H1 (cell line): ENCODE data around the gene CCDC110. TPM values are rescaled to one million over a fixed set of nuclear protein-coding genes. Genes with fewer than 3 reads are reported as not detected.

Experiments
- CTCF ChIA-PET: fragments of 300-600 bp; sonication (Branson Sonifier 250); formaldehyde crosslinking; loops from one replicate; lab custom pipeline; 2021; ENCODE audit not compliant: partially characterized antibody; lab: Charles Lee
- POLR2A ChIA-PET: fragments of 300-600 bp; sonication (Branson Sonifier 250); formaldehyde crosslinking; loops from one replicate; lab custom pipeline; 2021; ENCODE audit warnings: inconsistent platforms; ENCODE audit not compliant: partially characterized antibody; lab: Charles Lee
- DNase-seq, 2 experiments: peaks; one replicate each; pipeline versions ENCODE4 v3.0.0 to v3.0.0-alpha.2; 2010 to 2022; ENCODE audit warnings: low spot score in 2 of 2, low read depth in 1 of 2, mixed read lengths in 1 of 2
- FAIRE-seq: peaks from 2 replicates; lab custom pipeline; 2011; peaks lifted over from hg19 to GRCh38; lab: Jason Lieb, UNC
- H2AFZ ChIP-seq: 2 replicates; pipeline ENCODE4 v1.8.1; 2012; ENCODE audit warnings: low read length, inconsistent platforms
- H2AK5ac ChIP-seq: 2 replicates; pipeline ENCODE4 v1.6.1; 2013; ENCODE audit warnings: low read depth, low read length
- H2BK120ac ChIP-seq: replicated peaks from 2 replicates; pipeline ENCODE3; 2013; ENCODE audit warnings: low read depth, low read length, inconsistent platforms
- H2BK12ac ChIP-seq: 2 replicates; pipeline ENCODE4 v1.6.1; 2013; ENCODE audit warnings: low read depth, low read length
- H2BK15ac ChIP-seq: 2 replicates; pipeline ENCODE4 v1.6.1; 2013; ENCODE audit warnings: low read length
- H2BK20ac ChIP-seq: 2 replicates; pipeline ENCODE4 v1.6.1; 2013; ENCODE audit warnings: low read length
- H2BK5ac ChIP-seq: 2 replicates; pipeline ENCODE4 v1.6.1; 2013; ENCODE audit warnings: low read depth, low read length
- H3K14ac ChIP-seq: 2 replicates; pipeline ENCODE4 v1.6.1; 2013; ENCODE audit warnings: inconsistent platforms; ENCODE audit not compliant: insufficient read length
- H3K18ac ChIP-seq: 2 replicates; pipeline ENCODE4 v1.6.1; 2013; ENCODE audit warnings: low read length; ENCODE audit errors: extremely low read depth
- H3K23ac ChIP-seq: 2 replicates; pipeline ENCODE4 v1.6.1; 2013; ENCODE audit warnings: inconsistent platforms; ENCODE audit not compliant: insufficient read length
- H3K23me2 ChIP-seq: 2 replicates; pipeline ENCODE4 v1.6.1; 2013; ENCODE audit warnings: low read depth, low read length
- H3K27ac ChIP-seq: 2 replicates; pipeline ENCODE4 v1.6.1; 2011; ENCODE audit warnings: low read depth, low read length, inconsistent platforms
- H3K27me3 ChIP-seq, 4 experiments: replicated peaks in 1 of 4; 1 replicate in 1 of 4; 2 replicates in 3 of 4; pipeline versions ENCODE4 v1.6.1 to v1.8.1; 2011 to 2013; ENCODE audit warnings: low read length in 3 of 4, mild to moderate bottlenecking in 3 of 4, inconsistent platforms in 2 of 4, mixed read lengths in 2 of 4, moderate library complexity in 1 of 4; ENCODE audit not compliant: control insufficient read depth in 3 of 4, insufficient read depth in 3 of 4; ENCODE audit errors: extremely low read depth in 1 of 4
- H3K36me3 ChIP-seq, 4 experiments: 2 replicates each; pipeline versions ENCODE4 v1.6.1 to v1.8.1; 2011 to 2013; ENCODE audit warnings: mild to moderate bottlenecking in 4 of 4, low read length in 3 of 4, moderate library complexity in 2 of 4, control low read depth in 1 of 4, inconsistent platforms in 1 of 4; ENCODE audit not compliant: insufficient read depth in 4 of 4, control insufficient read depth in 2 of 4
- H3K4ac ChIP-seq: replicated peaks from 2 replicates; pipeline ENCODE3; 2013; ENCODE audit warnings: low read length, low read depth, mixed read lengths, inconsistent platforms; ENCODE audit not compliant: insufficient read length
- H3K4me1 ChIP-seq, 4 experiments: replicated peaks in 1 of 4; 1 replicate in 1 of 4; 2 replicates in 3 of 4; pipeline versions ENCODE4 v1.6.1 to v1.8.1; 2011 to 2013; ENCODE audit warnings: low read length in 3 of 4, inconsistent platforms in 2 of 4, mixed read lengths in 1 of 4; ENCODE audit not compliant: insufficient read depth in 4 of 4, control insufficient read depth in 3 of 4
- H3K4me2 ChIP-seq, 2 experiments: 2 replicates each; pipeline versions ENCODE4 v1.6.1 to v1.8.1; 2011 to 2013; ENCODE audit warnings: low read depth in 2 of 2, low read length in 2 of 2, control low read depth in 1 of 2, inconsistent platforms in 1 of 2, mild to moderate bottlenecking in 1 of 2; ENCODE audit not compliant: insufficient read depth in 1 of 2
- H3K4me3 ChIP-seq, 4 experiments: fragments of 200-600, 300-600 bp in 1 of 4; sonication (generic), shearing (Covaris generic), sonication (Bioruptor Twin) in 1 of 4; 2 replicates each; pipeline versions ENCODE4 v1.5.1 to v1.8.1; 2011 to 2016; ENCODE audit warnings: low read length in 4 of 4, low read depth in 3 of 4, control low read depth in 2 of 4, inconsistent platforms in 2 of 4, mild to moderate bottlenecking in 2 of 4, mixed read lengths in 1 of 4, moderate library complexity in 1 of 4; ENCODE audit not compliant: insufficient read depth in 2 of 4; ENCODE audit errors: extremely low read depth in 1 of 4
- H3K56ac ChIP-seq: replicated peaks from 2 replicates; pipeline ENCODE3; 2013; ENCODE audit warnings: low read depth, mild to moderate bottlenecking, mixed read lengths, low read length, inconsistent platforms; ENCODE audit not compliant: insufficient read length
- H3K79me1 ChIP-seq: 2 replicates; pipeline ENCODE4 v1.6.1; 2013; ENCODE audit warnings: low read depth, low read length, control low read depth
- H3K79me2 ChIP-seq, 2 experiments: 2 replicates each; pipeline versions ENCODE4 v1.6.1 to v1.8.1; 2012 to 2013; ENCODE audit warnings: low read length in 2 of 2, mild to moderate bottlenecking in 2 of 2, inconsistent platforms in 1 of 2; ENCODE audit not compliant: insufficient read depth in 2 of 2, control insufficient read depth in 1 of 2
- H3K9ac ChIP-seq, 4 experiments: replicated peaks in 1 of 4; 1 replicate in 1 of 4; 2 replicates in 3 of 4; pipeline versions ENCODE4 v1.6.1 to v1.8.1; 2011 to 2013; ENCODE audit warnings: low read depth in 3 of 4, low read length in 3 of 4, control low read depth in 2 of 4, mild to moderate bottlenecking in 2 of 4, moderate library complexity in 2 of 4, inconsistent platforms in 1 of 4; ENCODE audit errors: extremely low read depth in 1 of 4
- H3K9me3 ChIP-seq, 2 experiments: 2 replicates each; pipeline versions ENCODE4 v1.6.1 to v1.8.1; 2012 to 2013; ENCODE audit warnings: mild to moderate bottlenecking in 2 of 2, moderate library complexity in 2 of 2, control low read depth in 1 of 2, inconsistent platforms in 1 of 2, low read depth in 1 of 2, low read length in 1 of 2, mixed read lengths in 1 of 2; ENCODE audit not compliant: insufficient read depth in 2 of 2
- H4K20me1 ChIP-seq, 2 experiments: replicated peaks in 1 of 2; 2 replicates each; pipeline versions ENCODE3 to v1.8.1; 2011 to 2013; ENCODE audit warnings: inconsistent platforms in 2 of 2, low read length in 2 of 2, mild to moderate bottlenecking in 1 of 2; ENCODE audit not compliant: insufficient read depth in 2 of 2, control insufficient read depth in 1 of 2
- H4K5ac ChIP-seq: 2 replicates; pipeline ENCODE4 v1.6.1; 2013; ENCODE audit warnings: low read length, low read depth, mixed read lengths, inconsistent platforms; ENCODE audit not compliant: insufficient read length
- H4K8ac ChIP-seq: 2 replicates; pipeline ENCODE4 v1.8.0; 2013; ENCODE audit warnings: mild to moderate bottlenecking, moderate library complexity, low read length, inconsistent platforms; ENCODE audit not compliant: insufficient read depth; ENCODE audit errors: extremely low read depth
- H4K91ac ChIP-seq: replicated peaks from 2 replicates; pipeline ENCODE3; 2013; ENCODE audit warnings: low read length, mixed read lengths, inconsistent platforms; ENCODE audit not compliant: insufficient read length
- NRF1 ChIP-seq: IDR thresholded peaks from 2 replicates; pipeline ENCODE4 v1.6.1; 2011; ENCODE audit warnings: mild to moderate bottlenecking, low read depth, low read length, improper control_type of control experiment
- WGBS, 2 experiments: shearing (Covaris generic) in 1 of 2; methylation state at CpG; one replicate each; pipeline versions ENCODE4 v1.1.6 to v1.1.7; 2013 to 2015; ENCODE audit warnings: low lambda C conversion rate in 2 of 2, mixed read lengths in 2 of 2, inconsistent platforms in 1 of 2, low coverage in 1 of 2, missing lambda C conversion rate in 1 of 2; ENCODE audit not compliant: insufficient replicate concordance in 2 of 2, insufficient coverage in 1 of 2, insufficient read length in 1 of 2; ENCODE audit errors: extremely low coverage in 1 of 2, missing lambda C conversion rate in 1 of 2; 5-methylcytosine and 5-hydroxymethylcytosine counted together
- polyA plus RNA-seq, 7 experiments: library from polyadenylated mRNA; depleted of rRNA in 3 of 7; stranded (reverse) in 5 of 7; unstranded in 2 of 7; fragments of >200 nt in 5 of 7; fragments of 200-250 nt in 2 of 7; gene quantifications; 1 replicate in 5 of 7; 2 replicates in 1 of 7; 4 replicates in 1 of 7; pipeline versions ENCODE4 v1.2.1 to v1.2.3, GENCODE V29; 2011 to 2013; ENCODE audit warnings: missing spikeins in 2 of 7, mixed read lengths in 2 of 7
- total RNA-seq: library from RNA; stranded (reverse); fragmentation: NEBNext Ultra II Directional; extraction: Animal tissue kit (Norgen Biotek cat#: 25700); gene quantifications from 2 replicates; pipeline ENCODE4 v1.2.1, GENCODE V29; 2021

CCDC110 gene
- total and polyA plus RNA-seq, 2 of the 8 experiments (the other 6 are each of a cell fraction or from before 2014, with no cell fraction given) = 0.33 to 3.1 TPM

- Histone ChIP-seq H3K14ac (no peak overlapping the region), H3K4me1 (peaks cover 0 to 5% (median 0%) of the 10 kb centered on the region in 4 experiments; a peak in 1 of 7 replicates), H2AFZ (no peak overlapping the region), H3K27ac (no peak overlapping the region), H2AK5ac (no peak overlapping the region), H4K20me1 (peaks cover 0 to 1% of the 10 kb centered on the region in 2 experiments), H4K5ac (no peak overlapping the region), H4K8ac (no peak overlapping the region), H3K9ac (no peak overlapping the region), H3K79me2 (no peaks in the 10 kb centered on the region), H3K23me2 (no peaks in the 10 kb centered on the region), H2BK12ac (no peak overlapping the region), H3K9me3 (peaks cover 7 to 11% of the 10 kb centered on the region in 2 experiments), H3K27me3 (no peaks in the 10 kb centered on the region), H3K18ac (no peak overlapping the region), H3K4me3 (no peak overlapping the region), H2BK15ac (no peak overlapping the region), H4K91ac (no peak overlapping the region), H2BK120ac (no peak overlapping the region), H2BK20ac (no peak overlapping the region), H3K4me2 (no peak overlapping the region), H3K56ac (no peak overlapping the region), H2BK5ac (no peak overlapping the region), H3K79me1 (no peaks in the 10 kb centered on the region), H3K23ac (no peak overlapping the region), H3K4ac (no peak overlapping the region), H3K36me3 (peaks cover 0 to 8% (median 0%) of the 10 kb centered on the region in 4 experiments; a peak in 1 of 8 replicates)
- DNase-seq (no peak), FAIRE-seq (no peak)
- ChIA-PET CTCF (interaction anchor here (0.6 kb wide), 1 partner anchor 317 kb away, joined by 3 read pairs; no protein-coding TSS in a partner anchor), POLR2A (no interaction called here)
- WGBS, 2 experiments = 80% methylated on average over 11 of the region's 11 CpGs; no CpG with 5 or more reads in 1 of the 2 experiments
- no peak for TF ChIP-seq NRF1
These were observed 30.9 kb upstream of the CCDC110 start for GRCh38 chr4:185502386-185502785.
